ENCODE data around the gene DAND5.

DAND5 gene

DNA sequence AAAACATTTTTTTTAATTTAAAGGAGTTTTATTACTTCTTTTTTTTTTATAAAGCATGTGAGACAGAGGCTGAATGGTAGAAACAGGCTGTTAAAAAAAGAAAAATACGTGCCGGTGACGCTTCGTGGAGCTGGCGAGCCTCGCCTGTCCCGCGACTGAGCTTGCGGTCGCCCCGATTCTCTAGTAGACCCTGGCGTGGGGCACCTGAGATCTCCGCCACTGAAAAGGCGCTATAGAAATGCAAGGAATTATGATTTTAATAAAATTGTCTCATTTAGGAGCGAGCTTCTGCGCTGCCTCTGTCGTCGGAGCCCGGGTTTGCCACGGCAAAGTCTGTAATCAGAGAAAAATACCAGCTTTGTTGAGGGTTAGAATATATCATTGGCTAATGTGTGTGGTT, 44.3 kb downstream of the DAND5 start:
- peak overlapping the region; percentile 53; the same call in 1 of the 2 replicates for H3K4me3 ChIP-seq (ENCODE audit: low read depth, low read length)
- TF ChIP-seq, protein P1, sequence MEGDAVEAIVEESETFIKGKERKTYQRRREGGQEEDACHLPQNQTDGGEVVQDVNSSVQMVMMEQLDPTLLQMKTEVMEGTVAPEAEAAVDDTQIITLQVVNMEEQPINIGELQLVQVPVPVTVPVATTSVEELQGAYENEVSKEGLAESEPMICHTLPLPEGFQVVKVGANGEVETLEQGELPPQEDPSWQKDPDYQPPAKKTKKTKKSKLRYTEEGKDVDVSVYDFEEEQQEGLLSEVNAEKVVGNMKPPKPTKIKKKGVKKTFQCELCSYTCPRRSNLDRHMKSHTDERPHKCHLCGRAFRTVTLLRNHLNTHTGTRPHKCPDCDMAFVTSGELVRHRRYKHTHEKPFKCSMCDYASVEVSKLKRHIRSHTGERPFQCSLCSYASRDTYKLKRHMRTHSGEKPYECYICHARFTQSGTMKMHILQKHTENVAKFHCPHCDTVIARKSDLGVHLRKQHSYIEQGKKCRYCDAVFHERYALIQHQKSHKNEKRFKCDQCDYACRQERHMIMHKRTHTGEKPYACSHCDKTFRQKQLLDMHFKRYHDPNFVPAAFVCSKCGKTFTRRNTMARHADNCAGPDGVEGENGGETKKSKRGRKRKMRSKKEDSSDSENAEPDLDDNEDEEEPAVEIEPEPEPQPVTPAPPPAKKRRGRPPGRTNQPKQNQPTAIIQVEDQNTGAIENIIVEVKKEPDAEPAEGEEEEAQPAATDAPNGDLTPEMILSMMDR (IDR thresholded peaks at IDR 0.05; ENCODE audit: low read depth, low read length) = no peak

DNA sequence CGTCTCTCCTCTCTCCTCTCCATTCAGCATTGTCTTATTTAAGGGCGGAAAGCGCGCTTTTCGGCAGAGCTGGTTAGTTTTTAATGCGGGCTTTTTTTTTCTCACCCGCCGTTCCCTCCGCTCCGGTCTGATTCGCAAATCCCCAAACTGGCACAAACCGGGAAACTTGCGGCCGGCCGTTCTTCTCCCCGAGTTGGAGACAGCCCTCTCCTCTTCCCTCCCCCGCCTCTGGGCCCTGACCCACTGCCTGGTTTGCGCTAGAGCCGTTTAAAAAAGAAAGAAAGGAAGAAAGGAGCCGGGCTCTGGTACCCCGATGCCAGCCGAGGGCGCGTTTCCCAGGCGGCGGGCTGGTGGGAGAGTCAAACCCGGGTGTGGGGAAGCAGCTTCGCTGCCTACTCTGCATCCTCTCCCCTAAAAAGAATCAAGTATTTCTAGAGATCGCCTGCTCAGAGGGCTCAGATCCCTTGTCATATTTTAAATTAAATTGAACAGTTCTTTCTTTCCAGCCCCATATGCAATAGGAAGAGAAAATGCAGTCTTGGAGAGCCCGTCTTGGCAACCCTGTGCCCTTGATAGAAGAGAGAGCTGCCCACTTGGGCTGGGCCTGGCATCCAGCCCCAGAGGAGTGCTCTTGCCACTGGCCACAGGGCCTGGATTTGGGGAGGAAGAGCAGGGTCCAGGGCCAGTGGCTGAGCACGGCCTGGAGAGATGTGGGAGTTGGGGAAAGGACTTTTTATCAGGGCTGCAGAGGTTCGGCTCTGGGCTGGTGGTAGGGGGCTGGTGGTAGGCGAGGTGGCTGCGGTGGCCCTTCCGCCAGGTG, 44.9 kb downstream of the DAND5 start:
- no peak overlapping the region for H3K4me3 ChIP-seq (ENCODE audit: low read depth, low read length)
- TF ChIP-seq, protein P1 (IDR thresholded peaks at IDR 0.05; ENCODE audit: low read depth, low read length) = no peak

DNA sequence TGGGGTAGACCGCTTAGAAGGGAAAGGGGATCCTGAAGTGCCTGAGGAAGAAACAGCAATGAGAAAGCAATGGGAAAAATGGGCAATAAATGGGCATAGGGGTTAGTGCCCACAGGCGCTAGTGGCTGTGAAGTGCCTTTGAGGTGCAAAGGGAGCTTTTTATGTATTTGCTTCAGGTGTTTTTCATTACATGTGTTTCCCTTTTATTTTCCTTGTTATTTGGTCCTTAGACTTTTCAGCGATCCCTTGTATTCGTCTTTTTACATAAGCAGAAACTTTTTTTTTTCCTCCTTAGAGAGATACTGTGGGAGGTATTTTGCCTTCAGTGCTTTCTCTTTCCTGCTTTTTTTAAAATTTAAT, 45.5 kb downstream of the DAND5 start:
- no peak overlapping the region for H3K4me3 ChIP-seq (ENCODE audit: low read depth, low read length)
- TF ChIP-seq, protein P1 (IDR thresholded peaks at IDR 0.05; ENCODE audit: low read depth, low read length) = no peak

DNA sequence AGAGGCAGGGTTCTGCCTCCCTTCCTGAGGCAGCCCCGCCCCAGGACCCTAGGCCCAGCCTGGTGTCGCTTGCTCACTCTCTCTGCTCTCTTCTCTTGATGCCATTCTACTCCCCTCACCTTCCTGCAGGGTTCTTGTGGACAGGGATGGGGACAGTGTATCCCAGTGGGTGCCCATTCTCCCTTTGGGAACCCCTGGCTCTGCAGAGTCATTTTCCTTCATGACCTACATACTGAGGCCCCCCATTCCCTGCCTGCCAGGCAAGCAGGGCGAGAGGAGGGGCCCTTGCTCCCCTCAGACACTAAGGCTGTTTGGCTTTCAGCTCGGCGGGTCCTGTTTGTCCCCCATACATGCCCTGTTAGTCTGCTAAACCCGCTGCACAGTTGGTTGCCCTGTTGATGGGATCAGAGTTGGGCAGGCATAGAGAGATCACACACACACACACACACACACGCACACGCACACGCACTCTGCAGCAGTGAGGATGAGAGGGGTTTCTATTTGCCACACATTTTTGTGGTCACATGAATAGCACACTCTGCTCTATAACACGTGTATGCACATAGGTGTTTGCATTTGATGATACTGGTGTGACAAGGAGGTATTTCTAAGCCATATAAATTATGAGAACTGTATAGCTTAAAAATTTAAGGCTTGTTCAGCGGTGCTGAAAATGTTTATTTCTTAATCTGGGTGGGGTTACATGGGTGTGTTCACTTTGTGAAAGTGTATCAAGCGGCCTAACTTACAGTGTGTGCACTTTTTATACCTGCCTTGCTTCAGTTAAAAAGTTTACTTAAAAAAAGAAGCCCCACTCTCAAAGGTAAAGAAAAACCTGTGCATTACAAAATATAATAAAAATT, 46.2 kb downstream of the DAND5 start:
- H3K4me3 ChIP-seq (ENCODE audit: low read depth, low read length) = no peak overlapping the region
- TF ChIP-seq, protein P1 (IDR thresholded peaks at IDR 0.05; ENCODE audit: low read depth, low read length) = no peak

DNA sequence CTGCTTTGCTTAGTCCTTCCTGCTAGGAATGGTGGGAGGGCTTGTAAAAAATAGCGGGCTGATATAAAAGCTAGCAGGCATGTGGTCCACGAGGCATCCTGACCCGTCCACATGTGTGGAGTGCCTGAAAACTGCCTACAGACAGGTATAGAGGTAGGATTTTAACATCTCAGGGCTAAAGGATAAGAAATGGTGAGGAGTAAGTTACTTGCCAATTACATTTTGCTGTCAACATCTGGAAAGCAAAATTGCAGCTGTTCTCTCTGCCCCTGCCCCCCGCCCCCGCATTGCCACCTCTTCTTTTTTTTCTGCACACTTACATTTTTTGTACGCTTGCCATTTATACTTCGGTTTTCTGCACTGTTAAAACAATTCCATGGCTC, 46.9 kb downstream of the DAND5 start:
- H3K4me3 ChIP-seq (ENCODE audit: low read depth, low read length) = no peak overlapping the region

DNA sequence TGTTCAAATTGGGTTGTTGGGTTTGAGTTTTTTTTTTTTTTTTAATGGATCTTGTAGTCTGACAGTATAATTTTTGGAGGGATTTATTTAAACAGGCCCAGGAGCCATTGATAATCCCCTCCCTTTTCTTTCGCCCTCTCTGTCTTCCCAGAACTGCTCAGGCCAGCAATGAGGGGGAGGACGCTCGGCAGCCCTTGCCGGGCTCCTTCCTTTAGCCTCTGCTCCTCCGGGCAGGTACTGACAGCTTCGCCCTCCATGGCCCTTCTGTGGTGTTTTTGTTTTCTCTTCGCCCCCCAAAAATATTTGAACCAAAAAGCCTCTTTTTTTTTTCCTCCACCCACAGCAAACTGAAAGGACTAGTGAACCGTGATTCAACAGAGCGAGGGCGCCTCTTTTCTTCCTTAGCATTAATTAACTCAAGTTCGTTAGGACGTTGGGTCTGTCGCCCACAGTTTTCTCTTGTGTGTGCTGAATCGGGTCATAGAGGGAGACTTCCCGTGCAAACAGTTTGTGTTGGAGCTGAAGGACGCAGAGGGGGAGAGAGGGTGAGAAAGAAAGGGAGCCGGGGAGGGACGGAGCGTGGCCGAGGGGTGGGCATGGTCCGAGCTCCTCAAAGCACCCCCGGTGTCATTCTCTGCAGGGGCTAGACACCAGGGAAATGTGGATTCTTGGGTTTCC, 47.4 kb downstream of the DAND5 start:
- H3K4me3 ChIP-seq (ENCODE audit: low read depth, low read length) = no peak overlapping the region
- TF ChIP-seq, protein P1 (IDR thresholded peaks at IDR 0.05; ENCODE audit: low read depth, low read length) = no peak

More for the DNA sequence above, 46.9 kb downstream of the DAND5 start:
- TF ChIP-seq, protein P1 (IDR thresholded peaks at IDR 0.05; ENCODE audit: low read depth, low read length) = no peak

All from WI38 (cell line).